A172 (cell line): ENCODE measurements around the gene SMIM41. TPM values are rescaled to one million over a fixed set of nuclear protein-coding genes. Genes with fewer than 3 reads are reported as not detected.

Experiments used
- DNase-seq: peaks from one replicate; pipeline ENCODE4 v3.0.0-alpha.2; 2015; ENCODE audit warnings: low spot score
- total RNA-seq: library from RNA; depleted of rRNA; stranded (reverse); fragments of >200 nt; shearing (Covaris generic); gene quantifications from 2 replicates; pipeline ENCODE4 v1.2.3, GENCODE V29; 2014

SMIM41 gene
- total RNA-seq, 1 experiment from 2014 or later, result not detected

DNA sequence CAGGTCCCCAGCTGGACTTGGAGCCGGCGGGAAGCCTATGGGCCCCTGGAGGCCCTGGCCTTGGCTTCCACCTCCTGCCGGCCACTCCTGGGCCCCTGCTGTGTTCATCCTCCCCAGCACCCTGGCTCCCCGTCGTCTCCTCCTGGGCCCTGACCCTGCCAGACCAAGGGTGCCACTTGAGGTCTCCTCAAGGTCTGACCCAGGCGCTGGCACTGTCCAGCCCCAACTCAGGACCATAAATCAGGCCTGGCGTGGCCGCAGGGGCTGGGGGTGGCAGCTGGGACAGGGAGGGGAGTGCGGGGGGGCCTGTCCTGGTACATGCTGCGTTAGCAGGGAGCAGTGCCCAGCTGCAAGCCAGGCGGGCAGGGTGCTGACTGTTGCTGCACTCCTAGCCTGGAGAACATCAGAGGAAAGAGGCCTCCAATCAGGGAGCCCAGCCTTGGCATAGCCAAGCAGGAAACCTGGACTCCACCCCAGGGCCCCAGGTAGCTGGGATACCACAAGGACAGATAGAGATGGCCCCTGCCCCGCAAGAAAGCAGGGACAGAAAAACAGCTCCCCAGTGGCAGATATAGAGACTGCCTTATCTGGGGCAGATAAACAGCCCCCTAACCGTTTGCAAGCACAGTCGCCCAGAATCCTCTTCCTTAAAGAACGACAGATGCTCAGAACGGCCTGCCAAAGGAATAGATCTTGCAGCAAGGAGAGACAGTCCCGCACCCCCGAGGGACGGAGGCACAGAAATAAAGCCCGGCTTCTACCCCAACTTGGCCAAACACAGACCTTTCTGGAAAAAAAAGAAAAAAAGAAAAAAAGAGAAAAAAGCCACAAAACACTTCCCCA is 16.2 kb upstream of the SMIM41 start:
- no peak for DNase-seq

DNA sequence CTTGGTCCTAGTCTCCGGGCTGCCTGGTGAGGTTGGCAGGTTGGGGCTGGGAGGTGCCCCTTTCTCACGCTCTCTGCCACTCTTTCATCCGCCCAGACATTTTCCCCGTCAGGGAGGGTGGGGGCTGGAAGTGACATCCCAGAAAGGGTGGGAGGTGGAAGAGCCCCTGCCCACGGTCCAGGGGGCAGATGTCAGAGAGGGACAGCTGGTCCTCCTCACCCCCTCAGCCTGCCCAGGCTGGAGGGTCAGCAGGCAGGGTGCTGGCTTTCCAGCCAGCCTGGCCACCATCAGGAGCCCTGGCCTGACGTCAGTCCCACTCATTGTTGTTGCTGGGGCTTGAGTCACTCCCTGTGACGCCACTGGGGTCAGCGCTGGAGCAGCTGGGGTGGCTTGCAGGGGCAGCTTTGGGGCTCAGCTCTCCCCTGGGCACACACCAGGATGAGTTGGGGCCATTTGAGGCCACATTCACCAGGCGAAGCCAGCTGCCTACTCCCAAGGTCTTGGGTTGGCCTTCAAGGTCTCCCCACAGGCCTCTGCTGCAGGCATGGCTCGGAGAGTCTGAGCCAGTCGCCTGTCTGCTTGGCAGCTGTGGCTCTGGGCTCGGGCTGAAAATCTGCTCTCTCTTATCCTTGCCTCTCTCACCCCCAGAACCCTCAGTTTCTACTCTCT is 15.4 kb upstream of the SMIM41 start:
- no peak for DNase-seq

DNA sequence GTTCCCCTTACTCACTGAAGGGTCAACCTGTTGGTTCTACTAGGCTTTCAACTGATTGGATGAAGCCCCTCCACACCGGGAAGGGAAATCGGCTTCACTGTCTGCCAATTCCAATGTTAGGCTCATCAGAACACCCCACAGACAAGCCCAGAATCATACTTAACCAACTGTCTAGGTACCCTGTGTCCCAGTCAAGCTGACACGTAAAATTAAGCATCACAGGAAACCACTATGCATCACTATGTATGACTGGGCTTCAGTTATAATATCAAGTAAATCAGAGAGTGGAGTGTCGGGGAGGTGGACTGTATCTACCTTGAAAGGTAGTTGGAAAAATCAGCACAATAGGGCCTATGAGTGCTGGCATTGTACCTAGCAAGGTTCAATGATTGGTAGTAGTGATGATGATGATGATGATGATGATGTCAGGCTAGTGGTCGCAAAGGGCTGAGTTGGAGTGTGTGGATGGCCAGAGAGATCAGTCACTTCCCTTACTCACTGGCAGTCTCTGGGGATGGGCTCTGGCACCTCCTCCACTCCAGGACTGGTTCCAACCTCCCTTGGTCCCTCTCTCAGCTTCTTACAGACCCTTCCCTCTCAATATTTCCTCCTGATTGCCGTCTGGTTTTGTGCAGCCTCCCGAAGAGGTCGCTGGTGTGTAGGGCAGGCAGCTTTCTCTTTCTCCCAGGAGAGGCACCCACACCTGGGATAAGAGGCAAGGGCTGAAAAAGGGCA is 13.0 kb upstream of the SMIM41 start:
- no peak for DNase-seq

GRCh38 chr12:52067081-52067374 is 12.5 kb upstream of the SMIM41 start:
- DNase-seq, result no peak

GRCh38 chr12:52069327-52070184 is 9.9 kb upstream of the SMIM41 start, which contains the start of gene ATG101:
Gene ATG101 (plus strand): TSS chr12:52069978. CDS start chr12:52073651, 3,673 bp downstream.
- DNase-seq, result peak; percentile 92

GRCh38 chr12:52070185-52070925 is 9.1 kb upstream of the SMIM41 start:
- DNase-seq, result no peak

DNA sequence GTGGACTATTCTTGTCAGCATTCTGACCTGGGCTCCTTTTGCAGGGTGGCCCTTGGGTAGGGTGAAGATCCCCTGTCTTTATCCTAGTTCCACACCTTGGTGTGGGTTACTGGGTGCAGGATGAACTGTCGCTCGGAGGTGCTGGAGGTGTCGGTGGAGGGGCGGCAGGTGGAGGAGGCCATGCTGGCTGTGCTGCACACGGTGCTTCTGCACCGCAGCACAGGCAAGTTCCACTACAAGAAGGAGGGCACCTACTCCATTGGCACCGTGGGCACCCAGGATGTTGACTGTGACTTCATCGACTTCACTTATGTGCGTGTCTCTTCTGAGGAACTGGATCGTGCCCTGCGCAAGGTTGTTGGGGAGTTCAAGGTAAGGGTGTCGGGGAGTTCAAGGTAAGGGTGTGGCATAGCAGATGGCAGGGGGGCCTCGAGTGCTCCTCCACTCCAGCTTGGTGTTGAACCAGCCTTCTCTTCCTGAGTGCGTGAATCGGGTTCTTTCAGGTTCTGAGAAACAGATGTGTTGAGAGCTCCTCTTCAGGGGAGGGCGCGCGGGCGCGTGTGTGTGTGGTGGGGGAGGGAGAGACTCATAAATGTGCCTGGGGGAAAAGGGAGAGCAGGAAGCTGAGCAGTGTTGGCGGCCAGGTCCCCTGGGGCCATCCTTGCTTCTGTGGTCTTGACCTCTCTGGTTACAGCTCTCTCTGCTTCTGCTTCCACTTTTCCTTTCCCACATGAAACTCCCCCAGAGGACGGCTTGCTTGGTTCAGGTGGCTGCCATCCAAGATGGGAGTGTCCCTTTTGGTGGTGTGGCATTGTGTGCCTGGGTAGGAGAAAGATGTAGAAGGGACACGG is 5.7 kb upstream of the SMIM41 start:
- no peak for DNase-seq

- no peak for DNase-seq
These were observed 4.4 kb upstream of the SMIM41 start for GRCh38 chr12:52074971-52075724.

- DNase-seq, result no peak
These were observed 2.7 kb upstream of the SMIM41 start for GRCh38 chr12:52076811-52077210.

DNA sequence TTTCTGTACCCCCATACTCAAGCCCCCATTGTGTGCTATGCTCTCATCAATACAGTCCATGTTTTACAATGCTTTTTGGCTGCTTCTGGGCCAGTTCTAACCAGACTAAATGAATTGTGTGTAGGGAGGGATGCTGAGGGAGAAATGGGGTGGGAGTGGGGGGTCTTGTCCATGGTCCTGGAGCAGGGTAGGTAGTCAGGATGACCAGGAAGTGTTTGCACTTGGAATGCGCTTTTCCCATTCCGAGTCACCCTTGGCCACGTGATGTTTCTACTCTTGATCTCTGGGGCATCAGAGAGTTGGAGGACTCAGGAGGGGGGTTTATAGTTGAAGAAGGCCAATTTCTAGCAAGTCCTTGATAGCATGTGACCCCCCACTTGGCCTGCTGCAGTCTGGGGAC is 1.2 kb upstream of the SMIM41 start:
- DNase-seq, result no peak

GRCh38 chr12:52080403-52081251 is 1.1 kb downstream of the SMIM41 start:
- DNase-seq, result no peak

GRCh38 chr12:52081263-52081733 is 1.8 kb downstream of the SMIM41 start:
- DNase-seq, result no peak

- DNase-seq, result no peak
These were observed 2.6 kb downstream of the SMIM41 start for GRCh38 chr12:52082026-52082668.

GRCh38 chr12:52082669-52082987 is 3.1 kb downstream of the SMIM41 start:
- DNase-seq, result no peak

DNA sequence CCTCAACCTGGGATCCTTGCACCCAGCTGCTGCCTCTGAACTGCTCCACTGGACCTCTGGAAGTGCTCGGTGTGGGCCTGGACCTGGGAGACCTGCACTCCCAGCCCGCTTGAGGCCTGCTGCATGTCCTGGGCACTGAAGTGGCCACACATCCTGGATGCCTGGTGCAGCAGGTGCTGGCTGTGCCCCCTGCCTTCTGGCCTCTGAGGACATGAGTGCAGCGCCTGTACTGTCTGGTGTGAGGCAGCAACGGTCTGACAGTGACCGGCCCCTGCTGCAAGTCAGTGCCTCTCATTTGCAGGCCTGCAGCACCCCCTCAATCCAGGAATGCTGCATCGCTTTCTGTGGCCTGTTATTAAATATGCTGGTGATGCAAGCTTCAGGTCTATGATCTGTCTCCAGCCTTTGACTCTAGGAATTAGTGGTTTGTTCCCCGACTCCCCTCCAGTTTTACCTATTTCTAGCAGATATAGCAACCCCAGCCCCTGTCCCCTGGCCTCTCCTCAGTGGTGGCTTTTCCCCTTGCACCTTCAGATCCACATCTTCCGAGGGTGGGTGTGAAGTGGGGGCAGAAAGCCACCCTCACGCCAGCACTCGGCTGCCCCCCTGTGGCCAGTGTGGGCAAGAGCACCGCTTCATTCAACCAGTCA is 3.6 kb downstream of the SMIM41 start:
- peak; percentile 28 for DNase-seq

- DNase-seq, result no peak
These were observed 4.1 kb downstream of the SMIM41 start for GRCh38 chr12:52083638-52083996.

DNA sequence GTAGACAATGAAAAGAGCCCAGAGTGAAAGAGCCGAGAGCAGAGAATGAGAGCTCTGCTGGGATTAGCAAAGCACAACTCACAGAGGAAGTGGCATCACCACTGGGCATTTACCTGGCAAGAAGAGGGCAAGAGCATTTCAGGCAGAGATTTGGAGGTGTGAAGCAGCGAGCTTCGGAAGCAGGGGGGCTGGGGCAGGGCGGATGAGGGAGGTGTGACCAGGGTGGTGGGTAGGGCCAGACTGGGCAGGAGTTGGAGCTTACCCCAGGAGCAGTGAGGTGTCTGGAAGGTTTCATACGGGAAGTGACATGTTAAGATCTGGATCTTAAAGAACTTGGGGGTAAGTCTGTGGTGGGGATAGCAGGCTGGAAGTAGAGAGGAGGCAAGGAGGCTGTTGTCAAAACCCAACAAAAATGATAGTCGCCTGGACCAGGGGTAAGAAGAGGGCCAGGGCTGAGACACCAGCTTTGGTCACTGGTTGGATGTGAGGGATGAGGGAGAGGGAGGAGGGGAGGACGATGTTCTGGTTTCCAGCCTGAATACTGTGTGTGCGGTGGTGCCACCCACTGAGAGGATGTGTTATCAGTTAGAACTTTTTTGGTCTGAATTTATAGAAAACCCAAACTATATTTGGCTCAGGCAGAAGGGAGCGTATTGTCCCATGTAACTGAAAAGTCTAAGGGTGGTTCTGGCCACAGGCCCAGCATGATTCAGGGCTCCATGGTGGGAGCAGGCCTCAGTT is 5.2 kb downstream of the SMIM41 start:
- DNase-seq, result no peak
